ENCODE measurements around the gene WDFY2. TPM values are rescaled to one million over a fixed set of nuclear protein-coding genes. Genes with fewer than 3 reads are reported as not detected.

Gene WDFY2
- total and polyA plus RNA-seq, 2 of the 13 experiments (the other 11 are each of a cell fraction or from before 2014, with no cell fraction given) = 22.6 to 27.0 TPM

DNA sequence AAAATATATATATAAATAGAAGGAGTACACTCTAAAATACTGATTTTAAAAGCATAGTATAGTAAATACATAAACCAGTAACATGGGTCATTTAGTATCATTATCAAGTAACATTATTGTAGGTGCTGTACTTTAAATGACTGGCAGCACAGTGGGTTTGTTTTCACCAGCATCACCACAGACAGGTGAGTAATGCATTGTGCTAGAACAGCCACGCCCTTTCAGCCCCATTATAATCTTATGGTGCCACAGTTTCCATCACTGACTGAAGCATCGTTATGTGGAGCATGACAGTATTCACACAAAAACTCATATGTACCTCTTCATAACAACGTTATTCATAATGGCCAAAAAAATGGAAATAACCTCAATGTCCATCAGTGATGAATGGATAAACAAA lies 131.4 kb downstream of the WDFY2 start (continued):
- TF ChIP-seq, protein P1, sequence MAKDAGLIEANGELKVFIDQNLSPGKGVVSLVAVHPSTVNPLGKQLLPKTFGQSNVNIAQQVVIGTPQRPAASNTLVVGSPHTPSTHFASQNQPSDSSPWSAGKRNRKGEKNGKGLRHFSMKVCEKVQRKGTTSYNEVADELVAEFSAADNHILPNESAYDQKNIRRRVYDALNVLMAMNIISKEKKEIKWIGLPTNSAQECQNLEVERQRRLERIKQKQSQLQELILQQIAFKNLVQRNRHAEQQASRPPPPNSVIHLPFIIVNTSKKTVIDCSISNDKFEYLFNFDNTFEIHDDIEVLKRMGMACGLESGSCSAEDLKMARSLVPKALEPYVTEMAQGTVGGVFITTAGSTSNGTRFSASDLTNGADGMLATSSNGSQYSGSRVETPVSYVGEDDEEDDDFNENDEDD (CRISPR knock-in tag; IDR thresholded peaks at IDR 0.05; ENCODE audit: borderline replicate concordance) = no peak

DNA sequence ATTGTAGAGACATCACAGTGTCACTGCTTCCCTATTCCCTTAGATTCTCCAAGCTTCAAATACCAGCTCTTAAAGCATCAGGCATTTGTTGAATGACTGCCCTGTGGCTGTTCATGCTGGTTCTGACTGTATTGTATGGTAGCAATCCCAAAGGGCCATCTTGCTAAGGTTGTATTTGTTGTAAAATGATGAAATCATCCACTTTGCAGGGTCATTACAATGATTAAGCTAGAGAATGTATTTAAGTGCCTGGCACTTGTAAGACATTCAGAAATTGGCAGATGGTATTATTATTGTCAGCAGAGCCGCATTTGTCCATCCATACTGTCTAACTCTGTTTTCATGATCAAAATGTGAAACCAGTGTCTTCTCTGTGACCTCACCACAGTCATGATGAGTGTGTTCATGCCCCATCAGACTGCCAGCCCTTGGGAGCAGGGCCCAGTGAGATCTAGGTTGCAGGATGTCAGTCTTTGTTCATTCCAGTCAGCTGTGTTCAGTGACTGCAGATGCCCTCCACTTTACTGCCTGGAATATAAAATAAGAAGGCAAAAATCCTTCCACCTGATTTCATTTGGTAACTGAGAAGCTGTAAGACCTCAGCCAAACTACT lies 133.6 kb downstream of the WDFY2 start:
- Histone ChIP-seq H3K27me3 (ENCODE audit: control insufficient read depth in 1 of 2, insufficient read depth in 2 of 2, low read length in 2 of 2) (no peaks in the 10 kb centered on the region), H3K4me1 (ENCODE audit: insufficient read depth, low read length) (no peaks in the 10 kb centered on the region), H4K20me1 (ENCODE audit: insufficient read depth, low read length) (no peaks in the 10 kb centered on the region), H3K9ac (ENCODE audit: insufficient read depth, low read depth, low read length) (no peak overlapping the region), H3K79me2 (ENCODE audit: insufficient read depth, low read length) (no peaks in the 10 kb centered on the region), H3K36me3 (replicated peaks in 1 of 2; ENCODE audit: control insufficient read depth in 1 of 2, insufficient read depth in 2 of 2, low read length in 2 of 2) (peaks cover 8 to 48% of the 10 kb centered on the region in 2 experiments), H3K4me2 (ENCODE audit: low read depth, low read length) (no peak overlapping the region), H2AFZ (ENCODE audit: low read length) (no peak overlapping the region), H3K27ac (ENCODE audit: extremely low read length, insufficient read depth, low read length) (no peak overlapping the region), H3K4me3 (replicated peaks in 1 of 3; ENCODE audit: insufficient read depth in 1 of 3, low read depth in 2 of 3, low read length in 3 of 3) (no peak overlapping the region), H3K9me3 (ENCODE audit: low read length) (no peaks in the 10 kb centered on the region)
- in situ Hi-C loops (cut with HindIII; ENCODE audit: extremely low pct_ligation_motif_present, low pct_unique_long_range_greater_than_20kb) = no loop called here
- no peak for FAIRE-seq
- DNase-seq (ENCODE audit: low spot score) = no peak
- no peak; the same call in 2 of the 3 replicates for ATAC-seq
- intact Hi-C loops (cut with micrococcal nuclease; ENCODE audit: unreplicated experiment) = no loop called here
- CTCF ChIA-PET (ENCODE audit: low intra/inter-chr PET ratio, low total read pairs) = no interaction called here
- POLR2A ChIA-PET = interaction anchor here (0.8 kb wide), 1 partner anchor 265 kb away, joined by 3 read pairs; no protein-coding TSS in a partner anchor
- 100% methylated on average over 1 of the region's 1 CpG for WGBS (ENCODE audit: low lambda C conversion rate)
- BruUV-seq (replicated peaks) = no TSS peak
- TF ChIP-seq CAMTA2 (CRISPR knock-in tag; IDR thresholded peaks at IDR 0.05; ENCODE audit: borderline replicate concordance) (no peak), SNAPC2 (CRISPR knock-in tag; IDR thresholded peaks at IDR 0.05) (no peak), CENPT (CRISPR knock-in tag; IDR thresholded peaks at IDR 0.05; ENCODE audit: low read depth) (no peak), ZNF24 (IDR thresholded peaks at IDR 0.05) (no peak), SRY (CRISPR knock-in tag; IDR thresholded peaks at IDR 0.05) (no peak), ARNT (IDR thresholded peaks at IDR 0.05) (no peak), ZSCAN30 (CRISPR knock-in tag; IDR thresholded peaks at IDR 0.05) (no peak), TAF15 (IDR thresholded peaks at IDR 0.05; ENCODE audit: low read depth, low read length, poor library complexity, severe bottlenecking) (no peak), PCBP1 (IDR thresholded peaks at IDR 0.05; ENCODE audit: borderline replicate concordance, low read depth, low read length) (no peak), NR1H2 (CRISPR knock-in tag; IDR thresholded peaks at IDR 0.05; ENCODE audit: borderline replicate concordance, low read depth) (no peak)
- TF ChIP-seq, protein P2, sequence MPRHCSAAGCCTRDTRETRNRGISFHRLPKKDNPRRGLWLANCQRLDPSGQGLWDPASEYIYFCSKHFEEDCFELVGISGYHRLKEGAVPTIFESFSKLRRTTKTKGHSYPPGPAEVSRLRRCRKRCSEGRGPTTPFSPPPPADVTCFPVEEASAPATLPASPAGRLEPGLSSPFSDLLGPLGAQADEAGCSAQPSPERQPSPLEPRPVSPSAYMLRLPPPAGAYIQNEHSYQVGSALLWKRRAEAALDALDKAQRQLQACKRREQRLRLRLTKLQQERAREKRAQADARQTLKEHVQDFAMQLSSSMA (CRISPR knock-in tag; IDR thresholded peaks at IDR 0.05) = no peak
- TF ChIP-seq, protein P3, sequence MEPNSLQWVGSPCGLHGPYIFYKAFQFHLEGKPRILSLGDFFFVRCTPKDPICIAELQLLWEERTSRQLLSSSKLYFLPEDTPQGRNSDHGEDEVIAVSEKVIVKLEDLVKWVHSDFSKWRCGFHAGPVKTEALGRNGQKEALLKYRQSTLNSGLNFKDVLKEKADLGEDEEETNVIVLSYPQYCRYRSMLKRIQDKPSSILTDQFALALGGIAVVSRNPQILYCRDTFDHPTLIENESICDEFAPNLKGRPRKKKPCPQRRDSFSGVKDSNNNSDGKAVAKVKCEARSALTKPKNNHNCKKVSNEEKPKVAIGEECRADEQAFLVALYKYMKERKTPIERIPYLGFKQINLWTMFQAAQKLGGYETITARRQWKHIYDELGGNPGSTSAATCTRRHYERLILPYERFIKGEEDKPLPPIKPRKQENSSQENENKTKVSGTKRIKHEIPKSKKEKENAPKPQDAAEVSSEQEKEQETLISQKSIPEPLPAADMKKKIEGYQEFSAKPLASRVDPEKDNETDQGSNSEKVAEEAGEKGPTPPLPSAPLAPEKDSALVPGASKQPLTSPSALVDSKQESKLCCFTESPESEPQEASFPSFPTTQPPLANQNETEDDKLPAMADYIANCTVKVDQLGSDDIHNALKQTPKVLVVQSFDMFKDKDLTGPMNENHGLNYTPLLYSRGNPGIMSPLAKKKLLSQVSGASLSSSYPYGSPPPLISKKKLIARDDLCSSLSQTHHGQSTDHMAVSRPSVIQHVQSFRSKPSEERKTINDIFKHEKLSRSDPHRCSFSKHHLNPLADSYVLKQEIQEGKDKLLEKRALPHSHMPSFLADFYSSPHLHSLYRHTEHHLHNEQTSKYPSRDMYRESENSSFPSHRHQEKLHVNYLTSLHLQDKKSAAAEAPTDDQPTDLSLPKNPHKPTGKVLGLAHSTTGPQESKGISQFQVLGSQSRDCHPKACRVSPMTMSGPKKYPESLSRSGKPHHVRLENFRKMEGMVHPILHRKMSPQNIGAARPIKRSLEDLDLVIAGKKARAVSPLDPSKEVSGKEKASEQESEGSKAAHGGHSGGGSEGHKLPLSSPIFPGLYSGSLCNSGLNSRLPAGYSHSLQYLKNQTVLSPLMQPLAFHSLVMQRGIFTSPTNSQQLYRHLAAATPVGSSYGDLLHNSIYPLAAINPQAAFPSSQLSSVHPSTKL (CRISPR knock-in tag; IDR thresholded peaks at IDR 0.05) = no peak
- TF ChIP-seq, protein P4, sequence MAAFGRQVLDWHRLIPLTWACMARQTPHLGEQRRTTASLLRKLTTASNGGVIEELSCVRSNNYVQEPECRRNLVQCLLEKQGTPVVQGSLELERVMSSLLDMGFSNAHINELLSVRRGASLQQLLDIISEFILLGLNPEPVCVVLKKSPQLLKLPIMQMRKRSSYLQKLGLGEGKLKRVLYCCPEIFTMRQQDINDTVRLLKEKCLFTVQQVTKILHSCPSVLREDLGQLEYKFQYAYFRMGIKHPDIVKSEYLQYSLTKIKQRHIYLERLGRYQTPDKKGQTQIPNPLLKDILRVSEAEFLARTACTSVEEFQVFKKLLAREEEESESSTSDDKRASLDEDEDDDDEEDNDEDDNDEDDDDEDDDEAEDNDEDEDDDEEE (CRISPR knock-in tag; IDR thresholded peaks at IDR 0.05) = no peak
- TF ChIP-seq, protein P5, sequence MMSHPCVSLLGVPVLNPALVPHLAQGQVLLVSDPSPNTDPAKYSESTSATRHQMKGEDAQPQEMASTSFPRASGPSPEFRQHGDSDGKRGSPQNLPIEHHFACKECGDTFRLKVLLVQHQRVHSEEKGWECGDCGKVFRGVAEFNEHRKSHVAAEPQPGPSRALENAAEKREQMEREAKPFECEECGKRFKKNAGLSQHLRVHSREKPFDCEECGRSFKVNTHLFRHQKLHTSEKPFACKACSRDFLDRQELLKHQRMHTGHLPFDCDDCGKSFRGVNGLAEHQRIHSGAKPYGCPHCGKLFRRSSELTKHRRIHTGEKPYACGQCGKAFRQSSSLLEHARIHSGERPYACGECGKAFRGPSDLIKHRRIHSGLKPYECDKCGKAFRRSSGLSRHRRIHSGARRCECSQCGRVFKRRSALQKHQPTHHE (CRISPR knock-in tag; IDR thresholded peaks at IDR 0.05; ENCODE audit: borderline replicate concordance) = no peak

All from HepG2 (cell line).